ENCODE data around the gene RABL6.

DNA sequence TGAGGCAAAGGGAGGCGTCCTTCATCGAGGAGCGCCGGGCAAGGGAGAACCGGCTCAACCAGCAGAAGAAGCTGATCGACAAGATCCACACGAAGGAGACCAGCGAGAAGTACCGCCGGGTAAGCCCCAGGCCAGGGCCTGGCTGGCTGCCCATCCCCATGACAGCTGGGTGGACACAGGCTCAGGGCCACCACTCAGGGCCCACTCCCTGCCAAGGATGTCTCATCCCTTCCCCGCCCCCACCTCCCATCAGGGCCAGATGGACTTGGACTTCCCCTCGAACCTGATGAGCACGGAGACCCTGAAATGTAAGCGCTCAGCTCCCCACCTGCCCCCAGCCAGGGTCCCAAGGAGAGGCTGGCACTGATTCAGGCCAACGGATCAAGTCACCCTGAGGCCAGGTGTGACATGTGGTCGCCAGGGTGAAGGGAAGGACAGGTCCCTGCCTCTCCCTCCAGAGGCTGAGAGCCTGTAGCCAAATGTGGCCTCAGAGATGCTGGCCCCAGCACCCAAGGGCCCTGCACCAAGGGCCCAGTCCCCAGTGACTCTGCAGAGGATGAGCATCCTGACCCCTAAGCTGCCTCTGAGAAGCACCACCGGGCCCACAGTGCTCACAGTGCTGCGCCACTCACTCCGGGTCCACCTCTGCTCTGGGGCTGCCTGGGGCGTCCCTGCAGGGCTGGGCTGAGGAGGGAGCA is 3.1 kb upstream of the RABL6 start:
- TF ChIP-seq POLR2A (IDR thresholded peaks at IDR 0.05): no peak
- TF ChIP-seq, protein P1, sequence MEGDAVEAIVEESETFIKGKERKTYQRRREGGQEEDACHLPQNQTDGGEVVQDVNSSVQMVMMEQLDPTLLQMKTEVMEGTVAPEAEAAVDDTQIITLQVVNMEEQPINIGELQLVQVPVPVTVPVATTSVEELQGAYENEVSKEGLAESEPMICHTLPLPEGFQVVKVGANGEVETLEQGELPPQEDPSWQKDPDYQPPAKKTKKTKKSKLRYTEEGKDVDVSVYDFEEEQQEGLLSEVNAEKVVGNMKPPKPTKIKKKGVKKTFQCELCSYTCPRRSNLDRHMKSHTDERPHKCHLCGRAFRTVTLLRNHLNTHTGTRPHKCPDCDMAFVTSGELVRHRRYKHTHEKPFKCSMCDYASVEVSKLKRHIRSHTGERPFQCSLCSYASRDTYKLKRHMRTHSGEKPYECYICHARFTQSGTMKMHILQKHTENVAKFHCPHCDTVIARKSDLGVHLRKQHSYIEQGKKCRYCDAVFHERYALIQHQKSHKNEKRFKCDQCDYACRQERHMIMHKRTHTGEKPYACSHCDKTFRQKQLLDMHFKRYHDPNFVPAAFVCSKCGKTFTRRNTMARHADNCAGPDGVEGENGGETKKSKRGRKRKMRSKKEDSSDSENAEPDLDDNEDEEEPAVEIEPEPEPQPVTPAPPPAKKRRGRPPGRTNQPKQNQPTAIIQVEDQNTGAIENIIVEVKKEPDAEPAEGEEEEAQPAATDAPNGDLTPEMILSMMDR (IDR thresholded peaks at IDR 0.05): no peak

All from breast epithelium (tissue), 3 donors.